NCI-H446 treated with DMSO at 0.1 percent for 48 hours (cell line): ENCODE data around the gene RNF113B.

Source experiments
- DNase-seq: peaks from one replicate; lab custom pipeline; 2025; lab: John Stamatoyannopoulos, UW

RNF113B gene

GRCh38 chr13:98141091-98141490, 36.0 kb downstream of the RNF113B start:
- no peak for DNase-seq

GRCh38 chr13:98134901-98135300, 42.2 kb downstream of the RNF113B start:
- no peak for DNase-seq

- DNase-seq, result no peak
These were observed 43.1 kb downstream of the RNF113B start for GRCh38 chr13:98133946-98134345.

- DNase-seq, result no peak
These were observed 47.9 kb downstream of the RNF113B start for GRCh38 chr13:98129059-98129746.
